Small intestine (tissue), 7 donors: ENCODE measurements around the gene CARD18. TPM values are rescaled to one million over a fixed set of nuclear protein-coding genes. Genes with fewer than 3 reads are reported as not detected.

Experiments
- DNase-seq, 2 donors: peaks; one replicate each; pipeline versions ENCODE4 v3.0.0 to v3.0.0-alpha.2; 2013
- FAIRE-seq: peaks from 2 replicates; lab custom pipeline; 2012; peaks lifted over from hg19 to GRCh38; lab: Jason Lieb, UNC
- H3K27ac ChIP-seq, 3 donors: one replicate each; pipeline ENCODE4 v1.5.1; 2013; ENCODE audit warnings: low read length in 2 of 3, mild to moderate bottlenecking in 2 of 3, control low read depth in 1 of 3, inconsistent platforms in 1 of 3, low read depth in 1 of 3, moderate library complexity in 1 of 3
- H3K27me3 ChIP-seq, 3 donors: one replicate each; pipeline ENCODE4 v1.6.1; 2013; ENCODE audit warnings: low read length in 3 of 3, inconsistent platforms in 1 of 3; ENCODE audit not compliant: control insufficient read depth in 3 of 3, insufficient read depth in 3 of 3
- H3K36me3 ChIP-seq, 3 donors: one replicate each; pipeline ENCODE4 v1.6.1; 2013; ENCODE audit warnings: low read length in 3 of 3, inconsistent platforms in 1 of 3, low read depth in 1 of 3, mild to moderate bottlenecking in 1 of 3, moderate library complexity in 1 of 3; ENCODE audit not compliant: control insufficient read depth in 3 of 3, insufficient read depth in 2 of 3
- H3K4me1 ChIP-seq, 3 donors: one replicate each; pipeline ENCODE4 v1.6.1; 2013; ENCODE audit warnings: low read length in 2 of 3, inconsistent platforms in 1 of 3, low read depth in 1 of 3, mild to moderate bottlenecking in 1 of 3, moderate library complexity in 1 of 3; ENCODE audit not compliant: control insufficient read depth in 3 of 3, insufficient read depth in 2 of 3
- H3K4me3 ChIP-seq, 3 donors: one replicate each; pipeline ENCODE4 v1.5.1; 2013; ENCODE audit warnings: low read length in 3 of 3, control low read depth in 1 of 3, inconsistent platforms in 1 of 3, low read depth in 1 of 3, mild to moderate bottlenecking in 1 of 3, moderate library complexity in 1 of 3
- H3K9me3 ChIP-seq, 2 donors: one replicate each; pipeline ENCODE4 v1.6.1; 2013; ENCODE audit warnings: low read depth in 1 of 2, low read length in 1 of 2; ENCODE audit not compliant: control insufficient read depth in 2 of 2, insufficient read depth in 1 of 2
- WGBS, 3 donors: extraction: QIAGEN DNeasy Blood & Tissue Kit; methylation state at CpG; one replicate each; pipeline ENCODE4 v1.1.7; 2013; 5-methylcytosine and 5-hydroxymethylcytosine counted together
- polyA plus RNA-seq, 4 donors: library from polyadenylated mRNA; stranded (reverse) in 3 of 4; unstranded in 1 of 4; fragments of 200-250 nt in 3 of 4; fragments of 120-200 nt in 1 of 4; gene quantifications; one replicate each; pipeline versions ENCODE4 v1.2.1 to v1.2.3, GENCODE V29; 2013
- donor health status: healthy with polysubstance abuse.
- donor health status: control.
- donor health status: control.
- donor health status: Bipolar disorder and iron deficiency.
- donor health status: healthy.

CARD18 gene
- polyA plus RNA-seq, 4 donors, result not detected

GRCh38 chr11:105167244-105167643, 27.7 kb upstream of the CARD18 start:
- Histone ChIP-seq H3K36me3 (no peaks in the 10 kb centered on the region), H3K27ac (no peak overlapping the region), H3K27me3 (no peaks in the 10 kb centered on the region), H3K9me3 (peaks cover 0 to 2% of the 10 kb centered on the region in 2 donors), H3K4me3 (no peak overlapping the region), H3K4me1 (no peaks in the 10 kb centered on the region)
- WGBS, 3 donors, result 97 to 98% (median 98%) methylated on average over 3 of the region's 3 CpGs
- FAIRE-seq, result peak; percentile 47
- no peak for DNase-seq

DNA sequence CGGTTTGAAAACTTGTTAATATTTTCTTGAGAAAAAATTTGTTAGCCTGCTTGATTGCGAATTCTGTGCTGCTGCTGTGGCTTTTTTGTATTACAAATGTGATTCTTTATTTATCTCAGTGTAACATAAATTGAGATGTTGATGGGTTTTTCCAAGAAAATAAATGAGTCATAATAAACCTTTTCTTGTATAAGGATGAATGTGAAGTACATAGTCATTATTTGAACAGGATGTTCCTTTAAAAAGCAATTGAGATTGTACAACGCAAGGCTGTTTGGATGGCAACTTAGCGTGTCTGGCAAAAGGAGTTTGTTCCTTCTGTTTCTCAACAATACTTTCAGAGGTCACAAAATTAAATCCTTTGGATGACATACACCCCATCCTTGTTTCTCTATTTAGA, 24.6 kb upstream of the CARD18 start:
- H3K4me3 ChIP-seq, result no peak overlapping the region
- no peak for DNase-seq
- no peaks in the 10 kb centered on the region for H3K9me3 ChIP-seq
- WGBS, 3 donors, result 70 to 84% (median 77%) methylated on average over 4 of the region's 4 CpGs
- no peaks in the 10 kb centered on the region for H3K4me1 ChIP-seq
- no peak for FAIRE-seq
- H3K36me3 ChIP-seq, result no peaks in the 10 kb centered on the region
- H3K27me3 ChIP-seq, result no peaks in the 10 kb centered on the region
- no peak overlapping the region for H3K27ac ChIP-seq

DNA sequence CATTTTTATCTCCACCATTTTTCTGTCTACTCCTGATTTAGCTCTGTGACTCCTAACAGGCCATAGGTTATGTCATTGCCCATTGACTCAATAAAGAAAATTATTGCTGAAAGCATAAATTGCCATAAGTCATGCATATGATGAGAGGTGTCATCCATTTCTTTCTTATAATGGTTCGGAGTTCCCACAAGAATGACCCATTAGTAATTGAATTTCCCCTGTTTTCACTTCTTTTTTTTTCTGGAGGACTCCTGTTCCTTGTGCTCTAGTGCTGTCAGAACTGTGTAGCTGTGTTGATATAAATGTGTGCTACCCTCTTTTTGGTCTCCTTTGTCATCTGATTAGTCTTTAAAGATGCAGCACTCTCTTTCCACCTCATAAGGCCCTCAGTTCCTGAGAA, 22.9 kb upstream of the CARD18 start:
- Histone ChIP-seq H3K27me3 (no peaks in the 10 kb centered on the region), H3K36me3 (no peaks in the 10 kb centered on the region), H3K9me3 (no peaks in the 10 kb centered on the region), H3K4me3 (no peak overlapping the region), H3K27ac (no peak overlapping the region), H3K4me1 (no peaks in the 10 kb centered on the region)
- DNase-seq (no peak), FAIRE-seq (no peak)
- 3 to 68% (median 41%) methylated on average over 1 of the region's 1 CpG for WGBS, 3 donors

DNA sequence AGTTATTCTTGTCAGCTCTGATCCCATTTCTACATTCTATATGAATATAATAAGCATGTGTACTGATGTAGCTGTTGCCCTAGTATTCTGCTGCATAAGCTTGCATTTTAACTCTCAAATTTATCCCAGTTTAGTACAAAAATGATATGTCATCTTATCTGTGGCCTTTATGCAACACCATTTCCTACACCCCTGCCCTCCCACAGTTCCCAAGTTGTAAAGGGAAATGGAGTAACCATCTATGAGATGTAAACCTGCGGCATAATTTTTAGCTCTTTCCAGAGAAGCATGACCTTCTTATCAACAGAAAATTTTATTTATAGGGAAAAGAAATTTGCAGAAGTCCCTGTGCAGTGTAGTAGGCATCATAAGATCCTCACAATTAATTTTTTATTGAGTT, 18.9 kb upstream of the CARD18 start:
- Histone ChIP-seq H3K4me3 (no peak overlapping the region), H3K27ac (no peak overlapping the region), H3K9me3 (no peaks in the 10 kb centered on the region), H3K4me1 (no peaks in the 10 kb centered on the region), H3K27me3 (no peaks in the 10 kb centered on the region), H3K36me3 (no peaks in the 10 kb centered on the region)
- FAIRE-seq (no peak), DNase-seq (no peak)
- 93 to 100% (median 96%) methylated on average over 1 of the region's 1 CpG for WGBS, 3 donors

- Histone ChIP-seq H3K4me3 (no peak overlapping the region), H3K27ac (no peak overlapping the region), H3K4me1 (no peaks in the 10 kb centered on the region), H3K9me3 (no peaks in the 10 kb centered on the region), H3K36me3 (no peaks in the 10 kb centered on the region), H3K27me3 (no peaks in the 10 kb centered on the region)
- FAIRE-seq (no peak), DNase-seq (no peak)
- 78 to 86% (median 82%) methylated on average over 4 of the region's 4 CpGs for WGBS, 3 donors
Observed at GRCh38 chr11:105156720-105157119, 17.2 kb upstream of the CARD18 start.

- FAIRE-seq, result no peak
- 42 to 62% (median 58%) methylated on average over 2 of the region's 2 CpGs for WGBS, 3 donors
- no peaks in the 10 kb centered on the region for H3K4me1 ChIP-seq
Observed at GRCh38 chr11:105156231-105156630, 16.7 kb upstream of the CARD18 start.

GRCh38 chr11:105155679-105156078, 16.1 kb upstream of the CARD18 start:
- Histone ChIP-seq H3K4me3 (no peak overlapping the region), H3K4me1 (no peaks in the 10 kb centered on the region), H3K27me3 (no peaks in the 10 kb centered on the region), H3K27ac (no peak overlapping the region), H3K36me3 (no peaks in the 10 kb centered on the region), H3K9me3 (no peaks in the 10 kb centered on the region)
- DNase-seq (no peak), FAIRE-seq (no peak)
- 90 to 95% (median 91%) methylated on average over 6 of the region's 6 CpGs for WGBS, 3 donors

More at GRCh38 chr11:105156231-105156630, 16.7 kb upstream of the CARD18 start:
- H3K9me3 ChIP-seq, result no peaks in the 10 kb centered on the region
- no peak for DNase-seq
- no peaks in the 10 kb centered on the region for H3K27me3 ChIP-seq
- H3K27ac ChIP-seq, result no peak overlapping the region
- H3K4me3 ChIP-seq, result no peak overlapping the region
- H3K36me3 ChIP-seq, result no peaks in the 10 kb centered on the region

DNA sequence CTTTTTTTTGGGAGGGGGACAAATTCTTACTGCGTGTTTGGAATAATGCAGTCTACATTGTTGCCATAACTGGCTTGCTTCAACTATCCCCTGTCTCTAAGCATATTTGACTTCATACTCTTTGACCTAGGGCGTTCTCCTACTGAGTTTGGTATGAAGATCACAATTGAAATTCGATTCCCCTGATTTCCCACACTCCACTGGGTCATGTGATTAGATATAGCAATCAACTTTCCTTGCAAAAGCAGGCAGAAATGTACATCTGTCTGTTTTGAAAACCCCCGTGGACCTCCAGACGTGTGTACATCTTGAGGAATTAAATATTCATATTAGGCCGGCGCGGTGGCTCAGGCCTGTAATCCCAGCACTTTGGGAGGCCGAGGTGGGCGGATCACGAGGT, 13.8 kb upstream of the CARD18 start:
- 90 to 95% (median 90%) methylated on average over 11 of the region's 11 CpGs for WGBS, 3 donors
- Histone ChIP-seq H3K36me3 (no peaks in the 10 kb centered on the region), H3K4me1 (no peaks in the 10 kb centered on the region), H3K27me3 (no peaks in the 10 kb centered on the region), H3K9me3 (no peaks in the 10 kb centered on the region), H3K27ac (no peak overlapping the region), H3K4me3 (no peak overlapping the region)
- FAIRE-seq (no peak), DNase-seq (no peak)

- DNase-seq, result no peak
- Histone ChIP-seq H3K36me3 (no peaks in the 10 kb centered on the region), H3K4me3 (no peak overlapping the region), H3K27ac (no peak overlapping the region), H3K27me3 (no peaks in the 10 kb centered on the region), H3K4me1 (no peaks in the 10 kb centered on the region), H3K9me3 (no peaks in the 10 kb centered on the region)
- no peak for FAIRE-seq
- 85 to 89% (median 86%) methylated on average over 5 of the region's 5 CpGs for WGBS, 3 donors
Observed at GRCh38 chr11:105152560-105152959, 13.0 kb upstream of the CARD18 start.
